ENCODE measurements around the gene MRPL20.
"Not testable (repeated sequence)": the region's sequence is repeated elsewhere in the genome, so short reads cannot be mapped to it uniquely, and the experiment has no call there.

MRPL20 gene

GRCh38 chr1:1390675-1391074 lies 16.4 kb downstream of the MRPL20 start:
- DNase-seq (ENCODE audit: extremely low read depth in 1 of 2, low read depth in 1 of 2), result no peak

GRCh38 chr1:1388078-1388472 lies 19.0 kb downstream of the MRPL20 start:
- DNase-seq (ENCODE audit: extremely low read depth in 1 of 2, low read depth in 1 of 2), result no peak

DNA sequence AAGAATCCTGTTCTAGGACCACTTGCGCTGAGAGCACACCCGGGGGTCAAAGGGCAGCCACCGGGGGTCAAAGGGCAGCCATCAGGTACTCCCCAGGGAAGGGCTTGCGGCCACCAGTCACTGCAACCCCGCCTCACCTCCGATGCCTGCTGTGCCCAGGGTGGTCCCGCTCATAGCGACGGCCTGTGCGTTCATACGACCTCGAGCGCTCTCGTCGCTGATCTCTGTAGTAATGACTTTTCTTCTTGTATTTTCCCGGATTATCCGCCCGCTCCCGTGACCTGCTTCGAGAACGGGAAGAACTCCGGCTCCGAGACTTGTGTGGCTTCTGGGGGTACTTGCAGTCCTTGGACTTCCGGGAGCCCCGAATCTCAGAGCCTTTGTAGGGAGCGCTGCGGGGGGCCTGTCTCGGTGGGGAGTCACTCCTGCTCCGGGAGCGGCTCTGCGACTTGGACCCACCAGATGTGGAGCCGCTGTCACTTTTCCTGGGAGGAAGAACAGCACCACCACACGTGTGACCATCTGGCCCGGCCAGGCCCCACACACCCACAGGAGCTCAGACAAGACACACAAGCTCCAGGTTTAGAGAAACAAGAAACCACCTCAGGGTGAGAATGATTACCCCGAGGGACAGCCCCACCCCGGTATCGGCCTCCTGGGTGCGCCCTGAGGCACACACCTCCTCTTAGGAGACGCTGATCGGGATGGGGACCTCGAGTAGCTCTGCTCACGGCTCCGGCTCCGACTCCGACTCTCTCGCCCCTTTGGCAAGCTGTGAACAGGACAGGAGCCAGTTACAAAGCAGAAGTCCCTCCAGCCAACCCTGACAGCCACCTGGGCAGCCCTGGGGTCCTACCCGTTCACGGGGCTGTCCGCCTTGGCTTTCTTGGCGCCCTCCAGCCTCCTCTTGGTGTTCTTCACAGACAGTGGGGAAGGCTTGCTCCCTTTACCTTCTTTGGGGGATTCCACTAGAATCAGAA lies 19.7 kb downstream of the MRPL20 start:
- no peak for DNase-seq (ENCODE audit: extremely low read depth in 1 of 2, low read depth in 1 of 2)

DNA sequence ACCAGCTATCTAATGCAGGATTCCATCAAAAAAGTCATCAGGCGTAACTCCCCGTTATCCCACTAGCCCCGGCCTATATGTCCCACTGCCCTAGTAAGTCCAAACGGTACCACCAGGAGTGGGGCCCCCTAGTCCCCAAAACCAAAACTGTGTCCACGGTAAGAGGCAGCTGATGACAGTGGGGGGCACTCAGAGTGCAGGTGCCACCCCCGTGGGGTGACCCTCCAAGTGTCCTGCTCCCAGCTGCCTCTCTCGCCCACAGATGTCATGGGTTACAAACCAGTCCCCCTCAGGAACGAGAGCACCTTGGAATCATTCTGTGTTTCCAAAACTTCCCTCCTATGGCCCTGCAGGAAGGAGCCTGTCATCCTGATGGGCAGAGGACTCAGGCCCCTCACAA lies 21.2 kb downstream of the MRPL20 start:
- DNase-seq (ENCODE audit: extremely low read depth in 1 of 2, low read depth in 1 of 2), result no peak

DNA sequence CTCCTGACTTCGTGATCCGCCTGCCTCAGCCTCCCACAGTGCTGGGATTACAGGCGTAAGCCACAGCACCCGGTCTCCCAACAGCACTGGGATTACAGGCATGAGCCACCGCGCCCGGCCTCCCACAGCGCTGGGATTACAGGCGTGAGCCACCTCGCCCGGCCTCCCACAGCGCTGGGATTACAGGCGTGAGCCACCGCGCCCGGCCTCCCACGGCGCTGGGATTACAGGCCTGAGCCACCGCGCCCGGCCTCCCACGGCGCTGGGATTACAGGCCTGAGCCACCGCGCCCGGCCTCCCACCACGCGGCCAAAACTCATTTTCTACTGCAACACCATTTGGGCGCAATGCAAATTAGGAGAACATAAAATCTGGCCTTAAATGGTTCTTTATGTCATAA lies 21.8 kb downstream of the MRPL20 start:
- DNase-seq (ENCODE audit: extremely low read depth in 1 of 2, low read depth in 1 of 2), result not testable (repeated sequence)

- no peak for DNase-seq (ENCODE audit: extremely low read depth in 1 of 2, low read depth in 1 of 2)
Observed at GRCh38 chr1:1381294-1381693, 25.8 kb downstream of the MRPL20 start.

DNA sequence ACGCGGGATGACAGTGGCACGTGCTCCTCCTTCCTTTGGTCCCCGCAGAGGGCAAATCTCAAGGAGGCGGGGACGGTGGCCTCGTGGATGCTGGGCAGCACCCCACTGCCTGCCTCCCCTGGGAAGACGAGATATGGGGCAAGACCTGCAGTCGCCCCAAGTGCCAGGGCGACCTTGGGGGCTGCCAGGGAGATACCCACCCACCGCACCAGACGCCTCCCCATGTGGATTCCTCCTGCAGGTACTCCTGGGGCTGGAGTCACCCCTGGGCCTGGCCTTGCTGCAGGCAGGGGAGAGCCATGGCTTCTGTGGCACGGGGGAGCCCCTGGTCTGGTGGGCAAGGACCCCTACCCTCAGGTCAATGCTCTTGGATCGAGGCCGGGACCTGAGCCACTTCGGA lies 26.2 kb downstream of the MRPL20 start:
- no peak for DNase-seq (ENCODE audit: extremely low read depth in 1 of 2, low read depth in 1 of 2)

- no peak for DNase-seq (ENCODE audit: extremely low read depth in 1 of 2, low read depth in 1 of 2)
Observed at GRCh38 chr1:1377540-1378205, 29.4 kb downstream of the MRPL20 start.

DNA sequence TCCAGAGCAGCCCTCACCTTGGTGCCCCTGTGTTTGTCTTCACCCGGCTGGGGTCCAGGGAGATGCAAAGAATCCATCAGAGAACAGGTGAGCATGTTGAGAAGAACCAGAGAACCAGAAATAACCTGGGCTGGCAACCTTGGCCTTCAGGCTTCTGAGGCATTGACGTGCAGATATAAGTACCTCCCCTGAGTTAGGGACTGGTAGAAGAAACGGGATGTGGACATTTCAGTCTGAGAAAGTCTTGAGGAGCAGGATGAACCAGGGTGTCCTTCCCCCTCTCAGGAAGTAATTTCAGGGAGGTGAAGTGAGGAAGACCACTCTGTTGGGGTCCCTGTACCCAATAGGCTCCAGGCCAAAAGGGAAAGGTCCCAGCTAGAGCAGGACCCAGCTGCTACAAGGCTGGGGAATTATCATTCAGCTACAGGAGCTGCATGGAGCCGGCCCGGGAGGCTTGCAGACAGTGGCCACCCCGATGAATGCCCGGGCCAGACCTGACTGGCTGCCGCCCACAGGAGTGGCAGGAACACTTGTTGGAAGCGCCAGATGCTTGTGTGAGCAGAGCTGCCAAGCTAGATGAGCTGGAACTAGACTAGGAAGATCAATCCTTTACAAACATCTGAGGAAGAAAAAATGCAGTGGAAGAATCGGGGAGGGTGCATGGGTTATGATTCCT lies 30.4 kb downstream of the MRPL20 start:
- DNase-seq (ENCODE audit: extremely low read depth in 1 of 2, low read depth in 1 of 2), result no peak

- DNase-seq (ENCODE audit: extremely low read depth in 1 of 2, low read depth in 1 of 2), result peak; percentile 85 to 91
Observed at GRCh38 chr1:1374929-1375662, 32.0 kb downstream of the MRPL20 start, which contains the start of gene AURKAIP1. TSS of gene AURKAIP1 (minus strand) at chr1:1375207. CDS start at chr1:1374756, 451 bp downstream.

GRCh38 chr1:1374589-1374928 lies 32.5 kb downstream of the MRPL20 start:
- no peak for DNase-seq (ENCODE audit: extremely low read depth in 1 of 2, low read depth in 1 of 2)

DNA sequence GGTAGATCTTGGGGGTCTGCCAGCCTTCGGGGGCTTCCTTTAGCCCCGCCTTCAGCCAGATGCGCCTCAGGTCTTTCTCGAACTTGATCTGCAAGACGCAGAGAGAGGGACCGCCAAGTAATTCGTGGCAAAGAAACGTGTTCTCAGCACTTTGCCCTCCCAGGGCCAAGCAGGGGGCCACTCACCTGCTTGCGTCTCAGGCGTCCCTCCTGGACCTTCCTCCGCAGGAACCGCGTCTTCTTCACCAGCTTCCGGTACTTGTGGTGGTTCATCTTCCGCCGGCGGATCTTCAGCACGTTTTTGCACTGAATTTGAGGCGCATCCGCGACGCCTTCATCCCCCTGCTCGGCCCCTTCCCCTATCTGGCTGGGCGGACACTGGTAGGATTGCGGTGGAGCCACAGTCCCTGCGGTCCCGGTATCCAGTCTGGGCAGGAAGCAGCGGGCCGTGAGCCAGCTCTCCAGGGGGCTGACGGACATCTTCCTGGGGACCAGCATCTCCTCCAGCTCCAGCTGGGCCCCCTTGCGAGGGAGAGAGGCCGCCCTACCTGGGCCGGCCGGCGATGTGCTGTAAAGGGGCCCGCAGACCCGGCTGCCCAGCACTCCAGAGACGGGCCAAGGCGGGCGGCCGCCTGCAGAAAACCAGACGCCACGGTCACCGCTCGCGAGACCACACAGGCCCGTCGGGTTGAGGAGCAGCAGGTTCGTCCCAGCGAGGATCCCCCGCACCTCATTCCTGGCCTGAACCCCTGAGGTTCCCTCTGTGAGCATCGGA lies 33.1 kb downstream of the MRPL20 start:
- DNase-seq (ENCODE audit: extremely low read depth in 1 of 2, low read depth in 1 of 2), result no peak

DNA sequence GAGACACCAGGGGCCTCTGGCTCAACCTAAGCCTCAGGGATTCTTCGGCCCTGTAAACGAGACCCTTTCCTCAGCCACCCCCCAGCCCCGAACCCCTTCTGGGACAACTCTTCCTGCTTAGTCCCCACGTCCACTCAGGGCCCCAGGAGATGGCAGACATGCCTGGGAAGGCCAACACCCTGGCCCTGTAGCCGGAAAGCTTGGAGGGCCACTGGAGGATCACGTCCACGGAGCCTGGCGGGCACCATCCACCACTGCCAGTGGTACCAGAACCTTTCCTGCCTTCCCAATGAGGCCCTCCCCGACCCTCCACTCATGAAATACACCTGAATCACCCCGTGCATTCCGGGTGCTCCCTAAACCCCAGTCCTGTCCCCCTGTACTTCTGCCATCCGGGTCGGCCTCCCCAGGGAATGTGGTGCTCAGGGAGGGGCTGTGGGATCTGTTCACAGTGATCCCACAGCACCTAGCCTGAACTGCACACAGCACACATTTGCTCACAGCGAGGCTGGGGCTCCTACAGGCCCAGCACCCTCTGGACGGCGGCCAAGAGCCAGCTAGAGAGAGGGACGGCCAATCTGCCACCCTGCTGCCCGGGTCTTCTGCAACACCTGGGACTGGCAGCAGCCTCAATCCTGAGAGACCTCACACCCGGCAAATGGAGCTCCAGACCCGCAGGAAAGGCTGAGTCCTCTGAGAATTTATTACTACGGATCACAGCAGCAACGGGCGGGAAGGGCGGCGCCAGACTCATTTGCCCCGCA lies 33.9 kb downstream of the MRPL20 start:
- DNase-seq (ENCODE audit: extremely low read depth in 1 of 2, low read depth in 1 of 2), result no peak

DNA sequence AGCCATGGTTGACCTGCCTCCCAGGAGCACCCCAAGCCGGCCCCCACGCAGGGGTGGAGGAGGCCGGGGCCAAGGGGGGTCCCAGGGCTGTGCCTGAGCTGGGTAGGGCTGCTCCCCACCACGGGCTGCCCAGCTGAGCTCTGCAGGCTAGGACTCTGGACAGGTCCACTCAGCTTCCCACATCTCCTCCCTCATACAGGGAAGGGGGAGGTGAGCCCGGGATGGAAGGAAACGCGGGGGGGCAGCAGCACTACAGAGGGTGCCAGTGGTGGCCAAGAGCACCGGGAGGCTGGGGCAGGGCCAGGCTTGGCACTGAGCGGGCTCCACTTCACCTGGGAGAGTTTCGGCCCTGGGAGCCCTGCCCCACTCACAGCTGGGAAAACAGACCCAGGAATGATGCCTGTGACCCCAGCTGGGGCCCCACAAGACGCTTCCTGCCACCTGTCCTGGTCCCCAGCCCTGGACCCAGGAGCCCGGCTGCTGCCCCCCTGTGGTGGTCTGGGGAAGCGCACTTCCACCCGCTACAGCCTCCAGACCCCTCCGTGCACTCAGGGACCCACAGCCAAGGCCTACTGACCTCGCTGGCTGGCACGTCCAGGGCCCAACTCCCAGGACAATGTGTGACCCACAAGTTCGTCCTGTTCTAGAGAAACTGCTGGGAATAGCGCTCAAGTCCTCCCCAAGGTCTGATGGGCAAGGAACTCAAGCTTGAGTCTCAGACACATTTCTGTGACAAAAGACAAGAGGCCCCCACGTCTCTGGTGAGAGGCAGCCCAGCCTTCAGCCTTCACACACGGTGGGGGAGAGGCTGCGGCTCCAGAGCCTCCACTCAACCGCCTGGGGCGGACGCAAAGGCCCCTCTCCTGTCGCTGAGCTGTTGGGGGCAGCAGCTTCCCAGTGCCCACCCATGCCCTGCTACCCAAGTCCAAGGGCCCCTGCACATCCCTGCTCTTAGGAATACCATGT lies 35.1 kb downstream of the MRPL20 start:
- DNase-seq (ENCODE audit: extremely low read depth in 1 of 2, low read depth in 1 of 2), result peak; percentile 44 to 66

DNA sequence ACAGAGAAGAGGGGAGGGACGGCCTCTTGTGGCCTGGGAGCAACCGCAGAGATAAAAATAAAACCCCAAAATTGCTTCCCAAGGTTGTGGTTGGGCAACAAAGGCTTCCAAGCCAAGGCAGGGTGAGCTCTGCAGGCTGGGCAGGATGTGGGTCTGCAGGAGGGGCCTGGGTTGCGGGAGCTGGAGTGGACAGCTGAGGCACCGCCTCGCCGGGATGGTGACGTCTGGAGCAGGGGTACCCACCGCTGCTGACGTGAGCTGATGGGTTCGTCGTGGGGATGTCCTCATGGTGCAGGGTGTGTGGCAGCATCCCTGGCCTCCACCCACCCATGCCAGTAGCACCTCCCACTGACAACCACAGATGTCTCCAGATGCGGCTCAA lies 35.7 kb downstream of the MRPL20 start:
- peak; percentile 42 to 83 for DNase-seq (ENCODE audit: extremely low read depth in 1 of 2, low read depth in 1 of 2)

GRCh38 chr1:1370771-1371300 lies 36.3 kb downstream of the MRPL20 start:
- DNase-seq (ENCODE audit: extremely low read depth in 1 of 2, low read depth in 1 of 2), result no peak

DNA sequence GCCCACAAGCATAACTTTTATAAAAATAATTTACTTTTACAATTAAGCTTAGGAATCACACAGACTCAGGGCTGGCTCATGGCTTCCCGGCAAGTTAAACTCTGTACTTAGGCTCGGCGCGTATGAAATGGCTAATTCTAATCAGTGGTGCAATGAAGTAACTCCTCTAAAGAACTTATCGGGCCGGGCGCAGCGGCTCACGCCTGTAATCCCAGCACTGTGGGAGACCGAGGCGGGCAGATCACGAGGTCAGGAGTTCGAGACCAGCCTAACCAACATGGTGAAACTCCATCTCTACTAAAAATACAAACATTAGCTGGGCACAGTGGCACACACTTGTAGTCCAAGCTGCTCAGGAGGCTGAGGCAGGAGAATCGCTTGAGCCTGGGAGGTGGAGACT lies 37.0 kb downstream of the MRPL20 start:
- DNase-seq (ENCODE audit: extremely low read depth in 1 of 2, low read depth in 1 of 2), result not testable (repeated sequence)

DNA sequence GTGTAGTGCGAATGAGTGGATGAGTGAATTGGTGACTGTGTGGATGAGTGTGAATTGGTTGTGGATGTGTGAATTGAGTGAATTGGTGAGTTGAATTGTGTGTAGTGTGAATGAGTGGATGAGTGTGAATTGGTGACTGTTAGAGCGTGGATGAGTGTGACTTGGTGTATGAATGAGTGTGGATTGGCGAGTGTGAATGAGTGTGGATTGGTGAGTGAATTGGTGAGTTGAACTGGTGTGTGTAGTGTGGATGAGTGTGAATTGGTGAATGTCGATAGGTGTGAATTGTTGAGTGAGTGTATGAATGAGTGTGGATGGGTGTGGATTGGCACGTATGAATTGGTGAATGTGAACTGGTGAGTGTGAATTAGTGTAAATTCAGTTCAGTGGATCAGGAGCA lies 39.8 kb downstream of the MRPL20 start:
- no peak for DNase-seq (ENCODE audit: extremely low read depth in 1 of 2, low read depth in 1 of 2)
